SK-N-DZ (cell line): ENCODE data around the gene REXO4.
"Not testable (repeated sequence)": the region's sequence is repeated elsewhere in the genome, so short reads cannot be mapped to it uniquely, and the experiment has no call there.

Experiments used
- DNase-seq: peaks from one replicate; pipeline ENCODE4 v3.0.0-alpha.2; 2015; ENCODE audit warnings: low spot score

Gene REXO4

GRCh38 chr9:133421615-133422542 is 4.1 kb upstream of the REXO4 start, which contains the start of gene ADAMTS13:
TSS of gene ADAMTS13 (plus strand) at chr9:133422367. CDS start at chr9:133422444, 77 bp downstream.
- peak; percentile 71 for DNase-seq

- DNase-seq, result no peak
Observed at GRCh38 chr9:133420392-133420827, 2.6 kb upstream of the REXO4 start.

- no peak for DNase-seq
Observed at GRCh38 chr9:133419005-133419404, 1.2 kb upstream of the REXO4 start.

GRCh38 chr9:133415170-133415569 is 2.6 kb downstream of the REXO4 start:
- no peak for DNase-seq

GRCh38 chr9:133408042-133408441 is 9.8 kb downstream of the REXO4 start:
- no peak for DNase-seq

- peak; percentile 69 for DNase-seq
Observed at GRCh38 chr9:133406480-133407307, 11.1 kb downstream of the REXO4 start.

GRCh38 chr9:133405508-133406438 is 12.0 kb downstream of the REXO4 start:
- no peak for DNase-seq

GRCh38 chr9:133404454-133405002 is 13.3 kb downstream of the REXO4 start:
- no peak for DNase-seq

- no peak for DNase-seq
Observed at GRCh38 chr9:133403766-133404453, 13.9 kb downstream of the REXO4 start.

- DNase-seq, result no peak
Observed at GRCh38 chr9:133402689-133403088, 15.1 kb downstream of the REXO4 start.

GRCh38 chr9:133401588-133401987 is 16.2 kb downstream of the REXO4 start:
- no peak for DNase-seq

GRCh38 chr9:133400292-133400691 is 17.5 kb downstream of the REXO4 start:
- DNase-seq, result no peak

GRCh38 chr9:133397895-133398294 is 19.9 kb downstream of the REXO4 start:
- DNase-seq, result no peak

GRCh38 chr9:133397370-133397769 is 20.4 kb downstream of the REXO4 start:
- DNase-seq, result no peak

- peak; percentile 66 for DNase-seq
Observed at GRCh38 chr9:133396952-133397351, 20.9 kb downstream of the REXO4 start.

GRCh38 chr9:133394687-133395271 is 23.0 kb downstream of the REXO4 start:
- DNase-seq, result no peak

- DNase-seq, result no peak
Observed at GRCh38 chr9:133393399-133393798, 24.4 kb downstream of the REXO4 start.

GRCh38 chr9:133392308-133392707 is 25.5 kb downstream of the REXO4 start:
- DNase-seq, result not testable (repeated sequence)

- not testable (repeated sequence) for DNase-seq
Observed at GRCh38 chr9:133391449-133391848, 26.4 kb downstream of the REXO4 start.

GRCh38 chr9:133390713-133391112 is 27.1 kb downstream of the REXO4 start:
- no peak for DNase-seq
